Endothelial cell of hepatic sinusoid (primary cell): ENCODE results near the gene G6PC3.

Experiments used
- in situ Hi-C: cut with HindIII; loops from 2 replicates; pipeline ENCODE4 v1.10.0; 2017; ENCODE audit warnings: low sequenced_read_pairs

G6PC3 gene

DNA sequence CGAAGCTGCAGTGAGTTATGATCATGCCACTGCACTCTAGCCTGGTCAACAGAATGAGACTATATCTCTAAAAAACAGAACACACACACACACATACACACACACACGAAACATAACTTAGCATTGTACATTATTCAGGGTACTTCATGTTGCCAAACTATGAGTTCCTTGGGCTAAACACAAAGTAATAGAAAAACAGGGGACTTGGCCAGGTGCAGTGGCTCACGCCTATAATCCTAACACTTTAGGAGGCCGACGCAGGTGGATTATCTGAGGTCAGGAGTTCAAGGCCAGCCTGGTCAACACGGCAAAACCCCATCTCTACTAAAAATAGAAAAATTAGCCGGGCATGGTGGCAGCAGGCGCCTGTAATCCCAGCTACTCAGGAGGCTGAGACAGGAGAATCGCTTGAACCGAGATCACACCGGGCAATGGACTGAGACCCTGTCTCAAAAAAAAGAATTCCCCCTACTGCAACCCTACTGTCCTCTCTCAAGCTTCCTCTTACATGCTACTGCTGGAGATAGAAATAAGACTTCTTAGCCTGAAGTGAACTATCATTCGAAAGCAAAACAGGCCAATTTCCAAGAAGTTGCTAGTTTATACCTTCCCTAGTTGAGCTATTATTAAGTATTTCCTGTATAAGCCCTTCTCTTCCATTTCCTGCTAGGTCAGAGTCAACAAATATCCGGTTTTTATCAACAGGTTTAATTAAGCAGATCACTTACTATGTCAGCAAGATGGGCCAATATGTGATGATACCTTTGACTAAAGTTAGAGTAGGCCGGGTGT is 11.2 kb upstream of the G6PC3 start:
- in situ Hi-C loops: no loop called here

- in situ Hi-C loops: loop anchor here (5.0 kb wide), 1 partner anchor 36 kb away; no protein-coding TSS in a partner anchor
Measured at GRCh38 chr17:44061446-44061845, 9.1 kb upstream of the G6PC3 start.

DNA sequence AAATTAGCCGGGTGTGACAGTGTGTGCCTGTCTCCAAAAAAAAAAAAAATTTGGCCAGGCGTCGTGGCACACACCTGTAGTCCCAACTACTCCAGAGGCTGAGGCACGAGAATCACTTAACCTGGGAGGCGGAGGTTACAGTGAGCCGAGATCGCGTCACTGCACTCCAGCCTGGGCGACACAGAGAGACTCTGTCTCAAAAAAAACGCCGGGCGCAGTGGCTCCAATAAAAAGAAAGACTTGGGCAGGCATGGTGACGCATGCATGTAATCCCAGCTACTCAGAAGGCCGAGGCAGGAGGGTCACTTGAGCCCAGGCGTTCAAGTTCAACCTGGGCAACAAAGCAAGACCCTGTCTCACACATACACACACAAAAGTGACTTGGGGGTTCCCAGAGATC is 7.7 kb upstream of the G6PC3 start:
- in situ Hi-C loops: loop anchor here (5.0 kb wide), 1 partner anchor 34 kb away; no protein-coding TSS in a partner anchor

- in situ Hi-C loops: loop anchor here (5.0 kb wide), 1 partner anchor 33 kb away; no protein-coding TSS in a partner anchor
Measured at GRCh38 chr17:44063704-44064639, 6.6 kb upstream of the G6PC3 start.

- in situ Hi-C loops: no loop called here
Measured at GRCh38 chr17:44065668-44066203, 4.8 kb upstream of the G6PC3 start.

GRCh38 chr17:44066204-44066930 is 4.2 kb upstream of the G6PC3 start, which contains the start of gene LSM12:
TSS of gene LSM12 (minus strand) at chr17:44066671. CDS start at chr17:44066587, 84 bp downstream.
- in situ Hi-C loops: no loop called here

- in situ Hi-C loops: no loop called here
Measured at GRCh38 chr17:44067545-44067940, 3.0 kb upstream of the G6PC3 start.

- in situ Hi-C loops: no loop called here
Measured at GRCh38 chr17:44069974-44070454, 521 bp upstream of the G6PC3 start.

GRCh38 chr17:44071198-44071520 is 624 bp downstream of the G6PC3 start:
- in situ Hi-C loops: no loop called here

DNA sequence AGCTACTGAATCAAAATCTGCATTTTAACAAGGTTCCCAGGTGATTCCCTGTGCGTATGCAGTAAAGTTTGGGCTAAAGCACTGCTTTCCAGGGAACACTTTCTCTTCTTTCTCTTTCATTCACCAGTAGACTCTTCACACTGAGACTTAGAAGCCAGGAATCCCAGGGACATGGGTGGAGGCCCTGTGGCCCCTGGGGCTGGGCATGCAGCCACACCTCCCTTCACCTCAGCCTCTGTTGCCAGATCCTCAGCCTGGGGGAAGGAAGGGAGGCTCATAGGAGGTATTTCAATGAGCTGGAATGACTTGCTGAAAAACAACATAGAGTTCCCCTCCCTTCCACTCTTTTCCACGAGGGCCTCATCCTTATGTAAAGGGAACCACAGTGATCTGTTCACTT is 1.2 kb downstream of the G6PC3 start:
- in situ Hi-C loops: no loop called here

DNA sequence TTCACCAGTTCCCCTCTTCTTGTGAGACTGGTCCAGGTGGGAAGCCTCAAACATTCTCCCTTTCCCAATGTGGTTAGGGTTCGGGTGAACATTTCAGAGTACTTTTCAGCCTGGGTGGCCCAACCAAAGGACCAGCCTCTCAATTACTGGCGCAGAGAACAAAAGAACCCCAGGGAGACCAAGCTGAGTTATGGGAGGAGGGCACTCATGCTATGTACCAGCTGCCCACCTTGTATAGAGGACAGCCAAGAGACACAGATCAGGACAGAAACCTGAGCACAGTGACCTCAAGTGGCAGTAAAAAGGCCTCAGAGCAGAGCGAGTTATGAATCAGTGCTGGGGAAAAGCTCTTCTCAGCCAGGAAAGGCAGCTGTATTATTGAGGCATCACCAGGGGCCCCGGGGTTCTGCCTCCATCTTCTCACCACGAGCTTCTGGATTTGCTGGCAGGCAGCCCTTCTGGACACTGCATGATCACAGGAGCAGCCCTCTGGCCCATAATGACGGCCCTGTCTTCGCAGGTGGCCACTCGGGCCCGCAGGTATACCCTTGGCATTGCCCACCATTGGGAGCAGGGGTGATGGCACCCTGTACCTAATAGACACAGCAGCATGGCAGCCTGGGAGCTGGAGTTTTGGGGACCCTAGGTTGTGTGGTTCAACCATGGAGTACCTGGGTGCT is 3.8 kb downstream of the G6PC3 start:
- in situ Hi-C loops: no loop called here

- in situ Hi-C loops: no loop called here
Measured at GRCh38 chr17:44074911-44075285, 4.4 kb downstream of the G6PC3 start.

- in situ Hi-C loops: no loop called here
Measured at GRCh38 chr17:44075598-44076293, 5.2 kb downstream of the G6PC3 start.

DNA sequence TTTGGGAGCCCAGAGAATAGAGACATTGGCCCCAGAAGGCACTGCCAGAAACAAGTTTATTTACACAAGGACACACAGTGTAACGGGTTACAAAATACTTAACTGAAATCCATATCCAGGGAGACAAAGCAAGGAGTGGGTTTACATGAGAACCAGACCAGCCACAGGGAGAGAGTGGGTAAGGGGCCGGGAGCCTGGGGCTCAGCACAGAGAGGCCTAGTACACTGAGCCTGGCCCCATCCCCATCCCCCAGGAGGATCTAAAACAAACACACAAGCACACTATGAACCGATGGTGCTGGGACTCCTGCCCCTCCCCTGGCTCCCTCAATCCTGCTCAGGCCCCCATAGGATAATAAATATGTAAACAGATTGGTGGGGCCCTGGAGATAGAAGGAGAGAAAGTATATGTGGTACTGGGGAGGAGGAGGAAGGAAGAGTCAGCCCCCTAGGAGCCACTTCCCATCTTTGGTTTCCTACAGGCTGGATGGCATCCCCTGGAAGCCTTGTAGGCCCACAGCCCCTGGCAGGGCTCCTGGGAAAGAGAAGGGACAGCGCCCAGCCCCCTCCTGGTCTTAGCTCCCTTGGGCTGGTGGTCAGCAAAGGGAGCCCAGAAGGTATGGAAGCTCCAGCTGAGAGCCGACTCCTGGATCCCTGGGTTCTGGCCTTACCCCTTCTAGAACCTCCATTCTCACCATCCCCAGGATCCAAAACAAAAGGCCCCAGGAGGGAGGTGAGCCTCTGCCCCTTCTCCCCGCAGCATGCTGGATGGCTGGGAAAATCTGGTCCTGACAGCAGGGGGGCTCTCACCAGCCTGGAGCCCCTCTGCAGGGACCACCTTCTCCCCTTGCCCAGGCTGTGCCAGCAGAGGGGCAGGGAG is 6.4 kb downstream of the G6PC3 start:
- in situ Hi-C loops: no loop called here

DNA sequence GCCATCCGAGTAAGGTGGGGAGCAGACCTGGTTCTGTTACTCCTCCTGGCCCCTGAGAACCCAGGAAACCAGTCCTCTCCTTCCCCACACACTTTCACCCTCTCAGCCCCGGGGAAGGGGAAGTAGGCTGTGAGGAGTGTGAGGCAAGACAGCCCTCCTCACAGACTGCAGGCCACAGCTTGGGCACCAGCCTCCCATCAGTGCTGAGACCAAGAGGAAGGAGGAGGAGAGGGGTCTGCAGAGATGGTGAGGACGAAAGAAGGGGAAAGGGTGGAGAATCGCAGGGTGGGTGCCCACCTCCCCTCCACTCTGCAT is 7.0 kb downstream of the G6PC3 start:
- in situ Hi-C loops: no loop called here

- in situ Hi-C loops: no loop called here
Measured at GRCh38 chr17:44078412-44078811, 7.9 kb downstream of the G6PC3 start.

DNA sequence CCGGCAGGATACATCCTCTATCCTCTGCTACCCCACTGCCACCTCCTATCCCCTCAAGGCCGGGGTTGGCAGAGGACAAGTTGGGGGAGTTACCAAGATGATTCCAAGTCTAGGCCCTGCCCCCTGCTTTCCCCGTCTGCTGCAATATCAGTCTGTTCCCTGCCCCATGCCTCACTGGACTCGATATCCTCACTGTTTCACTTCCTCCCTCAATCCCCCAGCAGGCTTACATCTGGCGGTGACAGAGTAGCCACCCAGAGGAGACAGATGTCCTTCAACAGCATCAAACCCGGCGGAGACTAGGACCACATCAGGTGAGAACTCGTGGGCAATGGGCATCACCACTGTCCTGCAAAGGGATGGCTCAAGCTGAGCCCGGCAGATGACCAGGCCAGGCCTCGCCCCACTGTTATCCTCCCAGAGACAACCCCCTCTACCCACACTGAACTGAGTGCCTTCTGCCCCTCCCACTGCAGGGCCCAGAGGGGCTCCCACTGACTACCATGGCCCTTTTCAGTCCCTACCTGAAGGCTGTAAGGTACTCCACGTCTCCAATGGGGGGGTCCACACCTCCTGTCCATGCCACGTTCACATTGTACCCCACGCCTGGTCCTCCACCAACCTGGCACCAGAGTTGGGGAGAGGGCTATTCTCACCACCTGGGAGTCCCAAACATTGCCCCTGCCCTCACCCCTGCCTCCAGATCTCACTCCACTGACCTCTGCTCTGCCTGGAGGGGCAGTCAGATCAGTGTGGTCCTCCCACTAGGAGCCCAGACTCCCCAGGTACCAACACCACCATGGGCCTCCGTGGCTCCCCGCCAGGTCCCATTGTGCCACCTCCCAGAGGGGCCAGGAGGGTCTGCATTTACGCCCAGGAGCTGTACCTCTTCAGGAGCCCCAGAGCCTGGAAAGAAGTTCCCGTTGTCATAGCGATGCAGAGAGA is 9.6 kb downstream of the G6PC3 start:
- in situ Hi-C loops: no loop called here

DNA sequence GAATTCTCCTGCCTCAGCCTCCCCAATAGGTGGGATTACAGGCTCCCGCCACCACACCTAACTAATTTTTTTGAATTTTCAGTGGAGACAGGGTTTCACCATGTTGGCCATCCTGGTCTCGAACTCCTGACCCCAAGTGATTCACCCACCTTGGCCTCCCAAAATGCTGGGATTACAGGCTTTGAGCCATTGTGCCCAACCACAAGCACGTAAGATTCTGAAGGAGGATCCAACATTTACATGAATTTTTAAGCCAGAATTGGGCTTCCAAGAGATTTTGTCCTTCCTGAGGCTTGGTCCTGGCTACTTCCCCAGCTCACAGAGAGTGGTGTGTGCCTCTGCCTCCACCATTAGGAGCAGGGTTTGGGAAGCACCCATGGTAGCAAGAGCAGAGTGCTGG is 11.1 kb downstream of the G6PC3 start:
- in situ Hi-C loops: no loop called here
